Measurements from ENCODE around the gene LRFN5.

- TF ChIP-seq CTCF (IDR thresholded peaks at IDR 0.05; ENCODE audit: low read depth, low read length) (no peak), POLR2A (IDR thresholded peaks at IDR 0.05; ENCODE audit: extremely low read depth, insufficient read length) (no peak)
Measured at GRCh38 chr14:41597647-41598046, 9.0 kb upstream of the LRFN5 start.
